ENCODE results near the gene ATF7. TPM values are rescaled to one million over a fixed set of nuclear protein-coding genes. Genes with fewer than 3 reads are reported as not detected.

The ATF7 gene
- 26.0 TPM for total RNA-seq

DNA sequence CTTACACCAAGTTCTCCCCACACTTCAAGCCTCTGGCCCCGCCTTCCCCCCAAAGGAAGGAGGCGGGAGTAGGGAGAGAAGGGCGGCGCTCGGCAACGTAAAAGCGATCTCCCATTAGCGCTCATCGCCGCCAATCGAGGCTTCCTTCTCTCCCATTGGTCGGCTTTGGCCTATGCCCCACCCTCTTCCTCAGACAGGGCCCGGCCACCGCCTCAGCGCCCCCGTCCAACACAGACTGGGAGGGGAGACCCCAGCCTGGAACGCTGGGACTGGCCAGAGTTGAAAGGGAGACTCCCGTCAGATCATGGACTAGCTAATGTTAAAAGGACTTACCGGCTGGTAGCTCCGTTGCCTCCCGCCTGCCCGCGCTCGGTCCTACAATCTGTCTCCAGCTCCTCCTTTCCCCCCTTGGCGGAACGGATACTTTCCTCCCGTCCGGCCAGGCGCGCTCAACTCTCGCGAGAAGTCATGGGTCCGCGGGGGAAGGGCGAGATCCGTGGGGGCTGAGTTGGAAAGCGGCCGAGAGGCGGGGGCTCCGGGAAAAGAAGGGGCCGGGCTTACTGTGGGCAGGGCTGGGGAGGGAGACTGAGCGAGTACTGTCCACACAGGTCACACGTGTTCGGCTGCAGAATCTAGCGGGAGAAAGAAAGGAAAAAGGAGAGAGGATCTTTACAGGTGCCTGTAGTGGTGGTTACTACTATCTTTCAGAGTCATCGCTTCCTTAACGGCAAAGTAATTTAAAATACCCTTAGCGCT lies at the start of gene ATF7:
Gene ATF7 (minus strand): TSS at position 437 of the 756 bp plus-strand sequence. CDS start 25,382 bp downstream, outside the sequence.

DNA sequence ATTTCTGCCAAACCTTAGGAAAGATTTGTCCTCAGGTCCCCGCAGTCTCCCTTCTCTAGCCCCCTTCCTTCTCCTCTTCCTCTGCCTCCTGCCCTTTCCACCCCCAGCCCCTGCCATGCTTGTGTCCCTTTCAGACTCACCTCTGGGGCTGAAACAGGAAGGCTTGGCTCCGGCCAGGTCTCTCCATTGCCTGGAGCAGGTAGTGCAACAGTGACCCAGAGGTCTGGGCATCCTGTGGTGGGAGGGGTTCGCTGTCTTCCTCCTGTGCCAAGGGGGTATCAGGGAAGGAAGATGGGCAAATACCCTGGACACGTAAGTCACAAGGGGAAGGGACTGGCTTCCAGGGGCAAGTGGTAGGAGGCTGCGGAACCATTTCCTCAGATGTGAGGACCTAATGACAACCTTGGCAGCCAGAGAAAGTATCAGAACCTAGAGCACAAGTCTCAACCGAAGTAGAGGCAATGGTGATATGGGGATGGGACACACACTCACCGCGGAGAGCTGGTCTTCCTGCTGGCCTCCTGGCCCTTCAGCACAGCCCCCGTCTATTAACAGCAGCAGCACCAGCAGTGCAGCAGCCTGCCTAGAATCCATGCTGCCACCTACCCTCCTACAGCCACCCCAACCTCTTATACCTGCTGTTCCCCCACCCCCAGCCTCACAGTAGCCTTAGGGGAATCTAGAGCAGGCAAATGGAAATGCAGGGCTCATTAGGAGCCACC lies 119.1 kb downstream of the ATF7 start, which contains the start of gene NPFF:
Gene NPFF (minus strand): TSS at position 604 of the 722 bp plus-strand sequence. CDS start 10 bp downstream, at position 594.

GRCh38 chr12:53500776-53501614 lies 125.2 kb downstream of the ATF7 start, which contains the start of gene TARBP2:
Gene TARBP2, plus strand, starts transcription at chr12:53501283. Its CDS starts 126 bp downstream, at chr12:53501409.

DNA sequence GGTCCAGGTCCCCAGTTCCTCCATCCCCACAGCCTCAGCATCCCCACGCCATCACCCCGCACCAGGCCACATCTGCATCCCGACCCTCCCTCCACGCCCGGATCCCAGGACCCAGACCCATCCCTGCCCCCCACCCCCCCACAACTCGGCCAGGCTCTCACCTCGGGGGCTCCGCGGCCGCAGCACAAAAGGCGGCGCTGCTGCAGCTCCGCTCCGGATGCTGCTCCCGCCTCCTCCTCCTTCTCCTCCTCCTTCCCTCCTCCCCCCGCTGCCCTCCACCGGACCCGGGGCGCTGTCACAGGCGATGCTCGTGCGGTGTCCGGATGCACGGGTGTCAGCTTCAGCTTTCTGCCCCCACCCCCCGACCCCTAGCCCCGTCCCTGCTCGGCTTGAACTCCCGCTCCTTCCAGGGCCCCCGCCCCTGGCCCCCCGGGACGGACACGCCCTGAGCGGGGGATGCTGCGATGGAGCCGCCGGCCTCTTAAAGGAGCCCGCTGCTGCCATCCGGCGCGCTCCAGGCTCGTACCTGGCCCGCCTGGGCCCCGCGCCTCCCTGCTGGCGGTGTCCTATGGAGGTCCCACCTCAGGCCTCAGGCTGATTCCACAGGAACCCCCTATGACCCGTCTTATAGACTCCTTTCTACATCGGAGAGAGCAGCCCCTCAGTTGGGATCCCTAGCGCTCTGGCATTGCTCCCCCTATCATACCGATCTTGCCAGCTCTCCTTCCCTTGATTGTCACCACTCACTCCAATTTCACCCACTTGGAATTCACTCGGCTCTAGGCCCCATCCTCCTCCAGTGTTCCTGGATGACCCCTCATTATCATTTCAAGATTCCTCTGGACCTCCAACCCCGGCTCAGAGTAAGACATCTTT lies 126.7 kb downstream of the ATF7 start, which contains the start of gene MAP3K12:
Gene MAP3K12 (minus strand): TSS at position 193 of the 876 bp plus-strand sequence. CDS start 12,067 bp downstream, outside the sequence.

Small RNA genes within 50 kb of the gene (small RNA-seq; reads per million reads assigned to genes)
- not detected for gene AC023509.3 (ENCODE audit: low replicate concordance)

Other genes with a start within 250 kb of the ATF7 start
- 23.5 TPM for gene SP1, start 246.2 kb downstream of the ATF7 start, total RNA-seq
- gene AMHR2, start 202.5 kb downstream of the ATF7 start, total RNA-seq, result not detected
- gene PRR13, start 184.6 kb downstream of the ATF7 start, total RNA-seq, result 6.6 TPM
- 324 TPM for gene PCBP2, start 174.3 kb downstream of the ATF7 start, total RNA-seq
- 61.0 TPM for gene MAP3K12, start 126.9 kb downstream of the ATF7 start, total RNA-seq
- 41.3 TPM for gene TARBP2, start 125.1 kb downstream of the ATF7 start, total RNA-seq
- not detected for gene NPFF, start 118.9 kb downstream of the ATF7 start, total RNA-seq
- 74.5 TPM for gene ATP5MC2, start 49.7 kb upstream of the ATF7 start, total RNA-seq
- 144 TPM for gene CALCOCO1, start 101.1 kb upstream of the ATF7 start, total RNA-seq
- gene CISTR, start 125.6 kb upstream of the ATF7 start, total RNA-seq, result not detected